Endothelial cell of umbilical vein (primary cell): ENCODE results near the gene INTS11.

Experiments
- CTCF ChIP-seq, 2 donors: IDR thresholded peaks; 1 replicate in 1 of 2; 2 replicates in 1 of 2; pipeline ENCODE4 v1.5.1; 2011; ENCODE audit warnings: low read length in 2 of 2, mild to moderate bottlenecking in 2 of 2, moderate library complexity in 2 of 2, control low read depth in 1 of 2, inconsistent platforms in 1 of 2, low read depth in 1 of 2; ENCODE audit not compliant: insufficient read depth in 1 of 2; ENCODE audit errors: extremely low read depth in 1 of 2
- EZH2 ChIP-seq: IDR thresholded peaks from 2 replicates; pipeline ENCODE4 v1.6.1; 2012; ENCODE audit warnings: borderline replicate concordance, low read depth, mild to moderate bottlenecking, moderate library complexity, low read length, inconsistent platforms; ENCODE audit not compliant: severe bottlenecking
- FOS ChIP-seq: IDR thresholded peaks from 2 replicates; pipeline ENCODE4 v1.6.1; 2011; ENCODE audit warnings: mild to moderate bottlenecking, low read length, moderate library complexity, borderline replicate concordance; ENCODE audit not compliant: insufficient read depth
- GATA2 ChIP-seq: IDR thresholded peaks from 2 replicates; pipeline ENCODE4 v1.7.0; 2011; ENCODE audit warnings: low read depth, mild to moderate bottlenecking, moderate library complexity, mixed read lengths, low read length; ENCODE audit not compliant: insufficient read length, insufficient read depth
- JUN ChIP-seq: IDR thresholded peaks from 2 replicates; pipeline ENCODE4 v1.6.1; 2011; ENCODE audit warnings: borderline replicate concordance, low read depth; ENCODE audit not compliant: insufficient read length, insufficient read depth
- MAX ChIP-seq: IDR thresholded peaks from 2 replicates; pipeline ENCODE4 v1.6.1; 2011; ENCODE audit not compliant: insufficient read depth, insufficient read length
- POLR2A ChIP-seq: IDR thresholded peaks from 2 replicates; pipeline ENCODE4 v1.6.1; 2012; ENCODE audit warnings: low read depth, mild to moderate bottlenecking, control low read depth, low read length
- POLR2AphosphoS5 ChIP-seq: IDR thresholded peaks from 2 replicates; pipeline ENCODE4 v1.6.1; 2012; ENCODE audit warnings: low read depth, mild to moderate bottlenecking, control low read depth, low read length, moderate library complexity; ENCODE audit not compliant: insufficient read depth

GRCh38 chr1:1338278-1338677 is 13.8 kb upstream of the INTS11 start:
- TF ChIP-seq CTCF (IDR thresholded peaks at IDR 0.05; ENCODE audit: extremely low read depth in 1 of 2, insufficient read depth in 1 of 2, low read depth in 1 of 2, low read length in 2 of 2) (no peak), POLR2A (no peak), EZH2 (no peak), JUN (no peak), MAX (no peak), POLR2AphosphoS5 (no peak), GATA2 (no peak), FOS (no peak)
